GM10266 (cell line): ENCODE data around the gene UNC119.
A peak's percentile ranks its signal among the peaks of the same experiment; 100 is the strongest.
"Not testable (repeated sequence)": the region's sequence is repeated elsewhere in the genome, so short reads cannot be mapped to it uniquely, and the experiment has no call there.

Experiments
- DNase-seq: peaks from one replicate; pipeline ENCODE4 v3.0.0; 2012; ENCODE audit errors: extremely low spot score
- TF ChIP-seq, protein P1 (sequence below): IDR thresholded peaks from 2 replicates; pipeline ENCODE4 v1.5.1; 2012; ENCODE audit warnings: mild to moderate bottlenecking, low read depth; ENCODE audit not compliant: control insufficient read depth, insufficient read depth; ENCODE audit errors: missing control alignments

Gene UNC119

DNA sequence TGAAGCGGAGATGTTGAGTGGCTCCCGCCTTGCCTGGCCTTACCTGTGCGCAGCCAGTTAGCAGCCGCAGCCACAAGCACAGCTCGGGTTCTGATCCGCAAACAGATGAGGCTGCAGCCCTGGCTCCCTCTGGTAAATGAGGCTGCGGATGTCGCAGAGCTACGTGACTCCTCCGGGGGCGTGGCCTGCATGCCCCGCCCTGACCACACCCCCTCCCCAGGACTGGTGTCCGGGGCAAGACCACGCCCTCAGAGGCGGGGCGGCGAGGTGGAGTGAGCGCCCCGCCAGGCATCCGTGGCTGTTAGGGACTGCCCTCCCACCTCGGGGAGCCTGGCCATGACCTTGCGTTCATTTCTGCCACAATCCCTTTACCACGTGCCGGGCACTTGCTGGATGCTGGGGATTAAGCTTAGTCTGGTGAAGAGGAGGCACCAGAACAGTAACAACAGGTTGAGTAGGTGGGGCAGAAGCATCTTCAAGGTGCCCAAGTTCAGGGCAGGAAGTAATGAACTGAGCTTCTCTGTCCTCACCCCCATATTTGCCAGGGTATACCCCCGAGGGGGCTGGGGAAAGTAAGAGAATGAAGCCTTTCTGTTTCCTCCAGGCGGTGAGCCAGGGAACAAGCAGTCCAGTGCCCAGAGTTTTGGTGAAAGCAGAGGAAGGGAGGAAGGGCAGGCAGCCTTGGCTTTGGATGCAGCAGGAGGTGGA is 24.5 kb upstream of the UNC119 start, which contains the start of gene ALDOC:
ALDOC (minus strand) TSS at position 138 of the 708 bp plus-strand sequence. CDS start 1,363 bp downstream, outside the sequence.
- TF ChIP-seq, protein P1, sequence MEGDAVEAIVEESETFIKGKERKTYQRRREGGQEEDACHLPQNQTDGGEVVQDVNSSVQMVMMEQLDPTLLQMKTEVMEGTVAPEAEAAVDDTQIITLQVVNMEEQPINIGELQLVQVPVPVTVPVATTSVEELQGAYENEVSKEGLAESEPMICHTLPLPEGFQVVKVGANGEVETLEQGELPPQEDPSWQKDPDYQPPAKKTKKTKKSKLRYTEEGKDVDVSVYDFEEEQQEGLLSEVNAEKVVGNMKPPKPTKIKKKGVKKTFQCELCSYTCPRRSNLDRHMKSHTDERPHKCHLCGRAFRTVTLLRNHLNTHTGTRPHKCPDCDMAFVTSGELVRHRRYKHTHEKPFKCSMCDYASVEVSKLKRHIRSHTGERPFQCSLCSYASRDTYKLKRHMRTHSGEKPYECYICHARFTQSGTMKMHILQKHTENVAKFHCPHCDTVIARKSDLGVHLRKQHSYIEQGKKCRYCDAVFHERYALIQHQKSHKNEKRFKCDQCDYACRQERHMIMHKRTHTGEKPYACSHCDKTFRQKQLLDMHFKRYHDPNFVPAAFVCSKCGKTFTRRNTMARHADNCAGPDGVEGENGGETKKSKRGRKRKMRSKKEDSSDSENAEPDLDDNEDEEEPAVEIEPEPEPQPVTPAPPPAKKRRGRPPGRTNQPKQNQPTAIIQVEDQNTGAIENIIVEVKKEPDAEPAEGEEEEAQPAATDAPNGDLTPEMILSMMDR, result no peak
- peak; percentile 96 for DNase-seq

DNA sequence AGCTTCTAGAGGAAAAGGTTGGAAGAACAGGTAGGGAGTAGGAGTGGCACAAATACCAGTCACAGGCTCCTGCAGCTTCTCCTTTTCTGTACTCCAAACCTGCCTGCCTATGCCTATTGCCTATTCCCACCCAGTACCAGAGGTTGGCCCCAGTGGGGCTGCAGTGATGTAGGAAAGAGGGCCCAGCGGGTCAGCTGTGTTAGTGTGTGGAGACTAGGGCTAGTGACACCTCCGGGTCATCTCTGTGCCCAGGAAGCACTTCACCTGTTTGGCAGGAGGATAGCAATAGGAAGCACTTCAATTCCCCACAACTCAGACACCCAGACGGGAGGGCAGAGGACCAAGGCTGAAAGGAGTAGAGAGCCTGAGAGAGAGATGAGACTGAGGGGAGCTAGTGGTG is 23.6 kb upstream of the UNC119 start:
- DNase-seq, result not testable (repeated sequence)

DNA sequence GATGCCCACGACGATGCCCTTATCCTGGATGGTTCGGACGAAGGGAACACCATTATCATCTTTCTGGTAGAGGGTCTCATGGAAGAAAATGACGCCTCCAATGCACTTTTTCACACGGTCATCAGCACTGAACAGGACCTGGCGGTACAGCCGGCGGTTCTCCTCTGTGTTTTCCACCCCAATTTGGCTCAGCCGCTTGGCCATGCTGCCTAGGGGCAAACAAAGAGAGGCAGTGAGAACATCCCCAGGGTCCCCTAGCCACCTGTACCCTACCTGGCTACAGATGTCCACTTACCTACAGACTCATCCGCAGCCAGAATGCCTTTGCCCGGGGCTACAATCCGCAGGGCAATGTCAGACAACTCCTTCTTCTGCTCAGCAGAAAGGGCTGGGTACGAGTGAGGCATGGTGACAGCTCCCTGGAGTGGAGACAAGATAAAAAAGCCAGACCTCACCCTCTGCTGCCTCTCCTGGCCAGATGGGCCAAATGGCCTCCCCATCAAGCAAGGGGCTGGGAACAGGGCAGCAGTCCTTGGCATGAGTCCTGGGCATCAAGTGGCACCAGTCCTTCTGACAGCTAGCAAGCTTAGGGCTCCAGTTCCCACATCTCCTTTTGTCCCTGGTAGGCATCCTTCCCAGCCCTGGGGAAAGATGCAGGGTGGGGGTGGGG is 22.8 kb upstream of the UNC119 start:
- no peak for DNase-seq
- TF ChIP-seq, protein P1, result peak; percentile 32

DNA sequence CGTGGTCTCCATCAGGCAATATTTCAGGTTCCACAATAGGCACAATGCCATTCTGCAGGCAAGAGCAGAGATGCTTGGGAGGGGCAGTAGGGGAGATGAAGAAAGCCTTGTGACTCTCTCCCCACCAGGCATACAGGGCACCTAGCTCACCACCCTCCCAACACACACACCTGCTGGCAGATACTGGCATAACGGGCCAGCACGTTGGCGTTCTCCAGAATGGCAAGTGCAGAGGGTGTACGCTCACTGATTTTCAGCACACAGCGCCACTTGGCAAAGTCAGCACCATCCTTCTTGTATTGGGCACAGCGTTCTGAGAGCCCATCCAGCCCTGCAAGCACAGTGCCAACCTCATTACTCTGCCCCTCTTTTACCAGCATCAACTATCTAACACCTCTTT is 22.1 kb upstream of the UNC119 start:
- DNase-seq, result no peak
- TF ChIP-seq, protein P1, result no peak

DNA sequence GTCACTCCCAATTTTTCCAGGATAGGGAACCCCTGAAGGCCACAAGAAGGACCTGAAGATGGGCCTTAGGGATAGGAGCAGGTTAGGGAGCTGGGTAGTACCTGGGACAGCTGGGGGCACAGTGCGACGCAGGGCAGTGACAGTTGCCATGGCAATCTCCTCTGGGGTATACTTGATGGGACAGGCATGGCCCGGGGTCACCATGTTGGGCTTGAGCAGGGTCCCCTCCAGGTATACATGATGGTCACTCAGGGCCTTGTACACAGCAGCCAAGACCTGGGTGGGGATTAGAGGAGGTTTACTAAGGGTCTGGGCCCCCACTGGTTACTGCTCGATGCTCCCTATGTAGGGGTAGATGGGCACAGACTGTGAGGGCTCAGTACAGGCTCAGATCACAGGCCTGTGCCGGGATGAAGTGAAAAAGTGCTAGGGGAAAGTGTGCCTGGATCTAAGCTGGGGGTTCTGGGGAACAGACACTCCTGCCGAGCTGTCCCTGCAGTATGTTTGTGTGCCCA is 21.6 kb upstream of the UNC119 start:
- TF ChIP-seq, protein P1, result no peak
- no peak for DNase-seq

DNA sequence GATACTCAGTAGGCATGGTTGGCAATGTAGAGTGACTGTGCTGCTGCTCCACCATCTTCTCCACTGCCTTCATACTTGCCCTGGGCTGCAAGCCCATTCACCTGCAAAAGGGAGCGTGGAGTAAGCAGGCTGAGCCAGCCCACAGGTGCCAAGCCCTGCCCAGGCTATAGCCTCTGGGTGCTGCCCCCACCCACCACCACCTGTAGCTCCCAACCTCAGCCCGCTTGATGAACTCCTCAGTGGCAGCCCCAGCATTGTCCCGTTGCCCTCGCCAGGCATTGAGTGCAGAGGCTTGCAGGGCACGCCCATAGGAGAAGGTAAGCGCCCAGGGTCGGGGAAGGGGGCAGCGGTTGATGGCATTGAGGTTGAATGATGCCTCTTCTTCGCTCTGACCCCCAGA is 21.1 kb upstream of the UNC119 start:
- TF ChIP-seq, protein P1, result no peak
- DNase-seq, result no peak

DNA sequence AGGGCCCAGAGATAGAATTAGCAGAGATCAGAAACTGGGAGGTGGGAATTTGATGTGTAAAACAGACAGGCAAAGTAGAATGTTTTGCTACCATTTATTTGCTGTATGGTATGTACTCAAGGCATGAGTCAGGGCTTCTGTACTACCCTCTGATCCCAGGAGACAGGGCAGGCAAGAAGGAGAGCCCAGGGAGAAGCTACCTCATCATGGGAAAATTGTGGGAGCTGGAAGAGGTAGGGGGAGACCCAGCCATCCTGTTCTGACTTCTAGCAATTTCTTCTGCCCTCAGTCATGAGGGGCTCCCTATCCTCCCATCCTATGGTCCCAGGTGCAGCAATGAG is 20.6 kb upstream of the UNC119 start:
- TF ChIP-seq, protein P1, result no peak
- DNase-seq, result no peak
